A673 (cell line): ENCODE measurements around the gene EMC7.

Experiments used
- EZH2 ChIP-seq: fragments of 200-600 bp; sonication (generic); IDR thresholded peaks from 2 replicates; pipeline ENCODE4 v1.6.1; 2017; ENCODE audit warnings: borderline replicate concordance, low read depth, mild to moderate bottlenecking, mixed read lengths, antibody characterized with exemption, low read length; ENCODE audit not compliant: poor library complexity, severe bottlenecking
- TF ChIP-seq, protein P1 (sequence below): fragments of 300-800, 200-600 bp; sonication (generic); conservative IDR thresholded peaks from 2 replicates; pipeline ENCODE4 v1.5.1; 2017; ENCODE audit warnings: low read depth, mild to moderate bottlenecking, antibody characterized with exemption, low read length, moderate library complexity, mixed read lengths

DNA sequence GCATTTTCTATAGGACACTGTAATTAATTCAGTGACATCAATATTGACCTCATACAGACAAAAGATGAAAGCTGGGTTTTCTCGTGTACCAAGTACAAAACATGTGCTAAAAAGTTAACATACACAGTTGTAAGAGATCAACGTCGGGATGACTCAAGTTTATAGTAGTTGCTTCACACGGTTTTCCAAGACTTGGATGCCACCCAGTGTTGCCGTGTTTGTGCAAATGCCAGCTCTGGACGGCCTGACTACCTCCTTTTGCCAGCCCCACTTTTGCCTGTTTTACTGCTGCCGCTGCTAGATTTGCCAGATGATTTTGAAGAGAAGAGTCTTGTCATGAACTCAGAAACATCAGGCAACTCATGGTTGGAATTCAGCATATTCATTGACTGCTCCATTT is 17.6 kb downstream of the EMC7 start:
- TF ChIP-seq, protein P1, sequence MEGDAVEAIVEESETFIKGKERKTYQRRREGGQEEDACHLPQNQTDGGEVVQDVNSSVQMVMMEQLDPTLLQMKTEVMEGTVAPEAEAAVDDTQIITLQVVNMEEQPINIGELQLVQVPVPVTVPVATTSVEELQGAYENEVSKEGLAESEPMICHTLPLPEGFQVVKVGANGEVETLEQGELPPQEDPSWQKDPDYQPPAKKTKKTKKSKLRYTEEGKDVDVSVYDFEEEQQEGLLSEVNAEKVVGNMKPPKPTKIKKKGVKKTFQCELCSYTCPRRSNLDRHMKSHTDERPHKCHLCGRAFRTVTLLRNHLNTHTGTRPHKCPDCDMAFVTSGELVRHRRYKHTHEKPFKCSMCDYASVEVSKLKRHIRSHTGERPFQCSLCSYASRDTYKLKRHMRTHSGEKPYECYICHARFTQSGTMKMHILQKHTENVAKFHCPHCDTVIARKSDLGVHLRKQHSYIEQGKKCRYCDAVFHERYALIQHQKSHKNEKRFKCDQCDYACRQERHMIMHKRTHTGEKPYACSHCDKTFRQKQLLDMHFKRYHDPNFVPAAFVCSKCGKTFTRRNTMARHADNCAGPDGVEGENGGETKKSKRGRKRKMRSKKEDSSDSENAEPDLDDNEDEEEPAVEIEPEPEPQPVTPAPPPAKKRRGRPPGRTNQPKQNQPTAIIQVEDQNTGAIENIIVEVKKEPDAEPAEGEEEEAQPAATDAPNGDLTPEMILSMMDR, result no peak
- no peak for TF ChIP-seq EZH2
